MM.1S (cell line): Measurements from ENCODE around the gene C16orf46.

Experiments used
- DNase-seq: peaks from one replicate; pipeline ENCODE4 v3.0.0-alpha.2; 2015
- H2AFZ ChIP-seq: fragments of 300-600 bp; sonication (generic); 2 replicates; pipeline ENCODE4 v1.6.0; 2016; ENCODE audit warnings: antibody characterized with exemption, low read length
- H3F3A ChIP-seq: fragments of 300-600 bp; sonication (generic); 2 replicates; pipeline ENCODE4 v1.6.1; 2016; ENCODE audit warnings: mild to moderate bottlenecking, antibody characterized with exemption, low read length, moderate library complexity, mixed read lengths; ENCODE audit not compliant: insufficient read depth
- H3K27ac ChIP-seq: fragments of 300-600 bp; sonication (generic); 2 replicates; pipeline ENCODE4 v1.5.1; 2016; ENCODE audit warnings: mild to moderate bottlenecking, low read length
- H3K27me3 ChIP-seq: fragments of 300-600 bp; sonication (generic); replicated peaks from 2 replicates; pipeline ENCODE4 v1.6.0; 2016; ENCODE audit warnings: low read length; ENCODE audit not compliant: insufficient read depth
- H3K36me3 ChIP-seq: fragments of 300-600 bp; sonication (generic); replicated peaks from 2 replicates; pipeline ENCODE4 v1.6.1; 2016; ENCODE audit warnings: mild to moderate bottlenecking, low read length, mixed read lengths; ENCODE audit not compliant: insufficient read depth
- H3K4me1 ChIP-seq: fragments of 300-600 bp; sonication (generic); 2 replicates; pipeline ENCODE4 v1.6.1; 2016; ENCODE audit warnings: low read length, mixed read lengths
- H3K4me2 ChIP-seq: fragments of 300-600 bp; sonication (generic); 2 replicates; pipeline ENCODE4 v1.6.0; 2016; ENCODE audit warnings: low read depth, low read length
- H3K4me3 ChIP-seq: fragments of 300-600 bp; sonication (generic); 2 replicates; pipeline ENCODE4 v1.5.1; 2016; ENCODE audit warnings: low read length, mixed read lengths
- H3K79me2 ChIP-seq: fragments of 300-600 bp; sonication (generic); 2 replicates; pipeline ENCODE4 v1.6.1; 2016; ENCODE audit warnings: mixed run types, low read length, mixed read lengths
- H3K9ac ChIP-seq: fragments of 300-600 bp; sonication (generic); 2 replicates; pipeline ENCODE4 v1.6.1; 2016; ENCODE audit warnings: low read length, mixed read lengths
- H3K9me2 ChIP-seq: fragments of 300-600 bp; sonication (generic); replicated peaks from 2 replicates; pipeline ENCODE4 v1.6.1; 2016; ENCODE audit warnings: mild to moderate bottlenecking, low read length, mixed read lengths; ENCODE audit not compliant: insufficient read depth
- H3K9me3 ChIP-seq: fragments of 300-600 bp; sonication (generic); replicated peaks from 2 replicates; pipeline ENCODE4 v1.6.1; 2016; ENCODE audit warnings: mild to moderate bottlenecking, low read length, mixed read lengths; ENCODE audit not compliant: insufficient read depth
- H4K20me1 ChIP-seq: fragments of 300-600 bp; sonication (generic); 2 replicates; pipeline ENCODE4 v1.6.1; 2016; ENCODE audit warnings: mild to moderate bottlenecking, low read length, moderate library complexity, mixed read lengths; ENCODE audit not compliant: insufficient read depth
- CTCF ChIP-seq: fragments of 300-600 bp; sonication (generic); IDR thresholded peaks from 2 replicates; pipeline ENCODE4 v1.5.1; 2016; ENCODE audit warnings: antibody characterized with exemption, low read length, mixed read lengths
- EZH2 ChIP-seq: fragments of 300-600 bp; sonication (generic); optimal IDR thresholded peaks from 2 replicates; pipeline ENCODE3; 2017; ENCODE audit warnings: low read depth, mild to moderate bottlenecking, antibody characterized with exemption, low read length, mixed read lengths
- EZH2phosphoT487 ChIP-seq: fragments of 300-600 bp; sonication (generic); IDR thresholded peaks from 2 replicates; pipeline ENCODE4 v1.6.1; 2018; ENCODE audit warnings: antibody characterized with exemption, low read length

The C16orf46 gene

GRCh38 chr16:81076566-81077075, 417 bp downstream of the C16orf46 start:
- peak; percentile 55 for DNase-seq
- no peaks in the 10 kb centered on the region for H3K27me3 ChIP-seq
- no peaks in the 10 kb centered on the region for H3K79me2 ChIP-seq
- H3K9me2 ChIP-seq = no peaks in the 10 kb centered on the region
- TF ChIP-seq EZH2 = no peak
- no peak for TF ChIP-seq CTCF
- TF ChIP-seq EZH2phosphoT487 = no peak
- no peaks in the 10 kb centered on the region for H3K36me3 ChIP-seq
- peak overlapping the region; percentile 74 for H3K4me3 ChIP-seq
- H4K20me1 ChIP-seq = no peaks in the 10 kb centered on the region
- H2AFZ ChIP-seq = peak overlapping the region; percentile 83
- no peaks in the 10 kb centered on the region for H3K9me3 ChIP-seq
- no peaks in the 10 kb centered on the region for H3F3A ChIP-seq
- H3K9ac ChIP-seq = peak overlapping the region; percentile 77; the same call in 1 of the 2 replicates
- peak overlapping the region; percentile 61; the same call in 1 of the 2 replicates for H3K27ac ChIP-seq
- peak overlapping the region; percentile 56 for H3K4me2 ChIP-seq
- H3K4me1 ChIP-seq = no peaks in the 10 kb centered on the region

- Histone ChIP-seq H3K4me2 (no peak overlapping the region), H4K20me1 (no peaks in the 10 kb centered on the region), H3F3A (no peaks in the 10 kb centered on the region), H3K4me1 (no peaks in the 10 kb centered on the region), H3K79me2 (no peaks in the 10 kb centered on the region), H2AFZ (no peak overlapping the region), H3K9ac (no peak overlapping the region), H3K27ac (no peak overlapping the region), H3K36me3 (no peaks in the 10 kb centered on the region), H3K9me2 (no peaks in the 10 kb centered on the region), H3K27me3 (no peaks in the 10 kb centered on the region), H3K9me3 (no peaks in the 10 kb centered on the region), H3K4me3 (no peak overlapping the region)
- no peak for TF ChIP-seq EZH2
- TF ChIP-seq CTCF = no peak
- TF ChIP-seq EZH2phosphoT487 = no peak
- DNase-seq = no peak
Observed at GRCh38 chr16:81073560-81074330, 3.3 kb downstream of the C16orf46 start.

GRCh38 chr16:81071805-81072204, 5.2 kb downstream of the C16orf46 start:
- Histone ChIP-seq H3K4me2 (no peak overlapping the region), H3K27ac (no peak overlapping the region), H3K9me3 (no peaks in the 10 kb centered on the region), H3K79me2 (no peaks in the 10 kb centered on the region), H2AFZ (no peak overlapping the region), H4K20me1 (no peaks in the 10 kb centered on the region), H3K9me2 (no peaks in the 10 kb centered on the region), H3K4me3 (no peak overlapping the region), H3F3A (no peaks in the 10 kb centered on the region), H3K4me1 (no peaks in the 10 kb centered on the region), H3K9ac (no peak overlapping the region), H3K27me3 (no peaks in the 10 kb centered on the region), H3K36me3 (no peaks in the 10 kb centered on the region)
- TF ChIP-seq EZH2phosphoT487 = no peak
- no peak for TF ChIP-seq EZH2
- TF ChIP-seq CTCF = no peak
- DNase-seq = no peak
